ENCODE measurements around the gene MYMX.

The MYMX gene

DNA sequence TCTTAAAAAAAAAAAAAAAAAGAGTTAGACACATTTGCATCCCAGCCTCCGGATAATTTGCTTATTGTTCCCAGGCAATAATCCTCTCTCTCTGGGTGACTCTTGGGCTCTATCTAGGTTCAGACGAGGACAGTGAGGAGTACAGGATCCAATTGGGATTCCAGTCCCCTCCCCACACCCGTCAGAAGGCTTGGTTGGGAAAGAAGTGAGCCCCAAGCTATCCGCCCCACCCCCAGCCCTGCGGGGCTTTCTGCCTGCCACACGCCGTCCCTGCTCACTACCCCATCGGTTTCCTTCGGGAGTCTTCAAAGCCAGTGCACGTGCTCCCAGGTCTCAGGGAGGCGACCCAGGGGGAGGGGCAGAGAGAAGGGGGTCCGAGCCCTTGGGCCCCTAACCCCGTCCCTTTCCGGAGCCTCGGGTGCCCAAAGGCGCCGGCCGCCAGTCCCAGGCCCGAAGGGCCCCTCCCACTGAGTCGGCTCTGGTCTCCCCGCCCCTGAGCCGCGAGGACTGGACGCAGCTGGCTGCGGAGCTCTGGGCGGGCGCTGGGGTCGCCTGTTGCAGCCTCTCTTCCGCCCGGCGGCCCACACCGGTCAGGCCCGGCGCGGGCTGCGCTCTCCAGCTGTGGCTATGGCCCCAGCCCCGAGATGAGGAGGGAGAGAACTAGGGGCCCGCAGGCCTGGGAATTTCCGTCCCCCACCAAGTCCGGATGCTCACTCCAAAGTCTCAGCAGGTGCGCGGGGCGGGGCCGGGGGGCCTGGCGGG, 2.5 kb downstream of the MYMX start:
- DNase-seq (ENCODE audit: low read depth in 1 of 2, low spot score in 1 of 2), result no peak

DNA sequence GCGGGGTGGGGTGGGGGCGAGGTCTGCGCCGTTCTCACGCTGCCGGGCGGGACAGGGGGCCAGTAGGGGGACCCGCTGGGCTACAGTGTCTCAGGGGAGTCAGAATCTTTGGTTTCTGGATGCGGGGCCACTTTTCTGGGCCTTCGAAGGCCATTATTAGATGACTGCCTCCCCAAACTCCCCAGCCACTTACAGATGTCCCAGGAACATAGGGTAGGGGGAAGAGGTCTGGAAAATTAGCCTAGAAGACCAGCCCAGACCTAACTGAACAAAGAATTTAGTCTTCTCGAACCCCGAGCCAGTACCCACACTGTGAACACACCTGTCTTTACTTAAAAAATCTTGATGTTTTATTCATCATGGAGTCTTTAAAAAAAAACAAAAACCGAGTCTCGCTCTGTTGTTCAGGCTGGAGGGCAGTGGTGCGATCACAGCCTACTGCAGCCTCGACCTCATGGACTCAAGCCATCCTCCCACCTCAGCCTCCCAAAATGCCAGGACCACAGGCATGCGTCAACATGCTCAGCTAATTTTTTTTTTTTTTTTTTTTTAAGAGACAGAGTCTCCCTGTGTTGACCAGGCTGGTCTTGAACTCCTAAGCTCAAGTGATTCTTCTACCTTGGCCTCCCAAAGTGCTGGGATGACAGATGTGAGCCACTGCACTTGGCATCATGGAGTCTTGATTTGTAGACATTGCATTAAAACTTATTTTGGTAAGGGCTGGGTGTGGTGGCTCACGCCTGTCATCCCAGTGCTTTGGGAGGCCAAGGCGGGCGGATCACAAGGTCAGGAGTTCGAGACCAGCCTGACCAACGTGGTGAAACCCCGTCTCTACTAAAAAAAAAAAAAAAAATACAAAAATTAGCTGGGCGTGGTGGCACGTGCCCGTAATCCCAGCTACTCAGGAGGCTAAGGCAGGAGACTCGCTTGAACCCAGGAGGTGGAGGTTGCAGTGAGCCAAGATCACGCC, 3.4 kb downstream of the MYMX start:
- no peak for DNase-seq (ENCODE audit: low read depth in 1 of 2, low spot score in 1 of 2)

DNA sequence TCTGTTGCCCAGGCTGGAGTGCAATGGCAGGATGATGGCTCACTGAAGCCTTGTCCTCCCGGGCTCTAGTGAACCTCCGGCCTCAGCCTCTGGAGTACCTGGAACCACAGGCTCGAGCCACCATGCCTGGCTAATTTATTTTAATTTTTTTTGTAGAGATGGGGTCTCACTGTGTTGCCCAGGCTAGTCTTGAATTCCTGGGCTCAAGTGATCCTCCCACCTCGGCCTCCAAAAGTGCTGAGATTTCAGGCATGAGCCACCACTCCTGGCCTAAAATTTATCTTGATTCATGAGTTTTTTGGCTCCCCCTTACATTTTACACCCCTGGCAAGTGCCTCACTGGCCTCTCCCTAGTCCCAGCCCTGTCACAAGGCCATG, 4.2 kb downstream of the MYMX start:
- DNase-seq (ENCODE audit: low read depth in 1 of 2, low spot score in 1 of 2), result no peak

DNA sequence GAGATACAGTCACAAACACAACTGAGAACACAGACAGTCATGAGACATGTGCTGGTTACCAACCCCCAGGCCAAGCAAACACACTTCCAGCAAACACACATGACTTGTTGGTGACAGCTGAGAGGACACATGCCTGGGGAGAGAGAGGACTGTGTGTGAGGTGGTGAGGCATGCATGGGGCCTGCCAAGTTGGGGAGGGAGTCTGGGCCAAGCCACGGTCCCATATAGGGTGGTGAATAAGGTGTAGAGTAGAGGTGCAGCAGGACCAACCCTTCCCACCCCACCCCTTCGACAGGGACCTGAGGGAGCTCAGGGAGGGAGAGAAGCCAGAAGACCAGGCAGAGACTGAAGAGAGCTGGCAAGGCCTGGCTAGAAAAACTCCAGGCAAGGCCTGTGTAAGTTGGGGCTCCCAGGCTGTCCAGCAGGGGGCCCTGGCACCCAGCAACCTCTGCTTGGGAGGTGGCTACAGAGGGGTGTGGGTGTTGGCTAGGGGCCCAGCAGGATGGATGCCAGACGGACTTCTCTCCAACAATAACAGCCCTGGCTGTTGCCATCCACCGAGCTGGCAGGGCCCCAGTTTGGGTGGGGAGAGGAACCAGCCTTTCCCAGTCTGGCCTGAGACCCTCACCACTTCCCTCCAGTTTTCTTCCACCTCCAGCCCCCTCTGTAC, 4.7 kb downstream of the MYMX start:
- DNase-seq (ENCODE audit: low read depth in 1 of 2, low spot score in 1 of 2), result peak; percentile 39 to 58

DNA sequence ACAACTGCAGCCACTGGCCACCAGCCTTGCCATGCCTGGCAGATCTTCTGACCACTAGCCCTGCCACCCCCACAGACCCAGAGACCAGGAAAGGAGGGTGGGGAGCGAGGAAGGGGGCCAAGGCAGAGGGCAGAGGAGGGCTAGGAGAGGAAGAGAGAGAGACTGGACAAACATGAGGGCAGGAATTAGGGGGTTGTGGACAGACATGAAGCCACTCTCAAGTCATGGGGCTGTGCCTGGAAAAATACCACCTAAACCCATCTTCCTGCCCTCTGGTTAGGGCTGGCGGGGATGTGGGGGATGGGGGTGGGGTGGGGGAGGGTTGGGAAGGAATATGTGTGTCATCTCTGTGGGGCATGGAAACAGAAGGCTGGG, 5.2 kb downstream of the MYMX start:
- no peak for DNase-seq (ENCODE audit: low read depth in 1 of 2, low spot score in 1 of 2)

DNA sequence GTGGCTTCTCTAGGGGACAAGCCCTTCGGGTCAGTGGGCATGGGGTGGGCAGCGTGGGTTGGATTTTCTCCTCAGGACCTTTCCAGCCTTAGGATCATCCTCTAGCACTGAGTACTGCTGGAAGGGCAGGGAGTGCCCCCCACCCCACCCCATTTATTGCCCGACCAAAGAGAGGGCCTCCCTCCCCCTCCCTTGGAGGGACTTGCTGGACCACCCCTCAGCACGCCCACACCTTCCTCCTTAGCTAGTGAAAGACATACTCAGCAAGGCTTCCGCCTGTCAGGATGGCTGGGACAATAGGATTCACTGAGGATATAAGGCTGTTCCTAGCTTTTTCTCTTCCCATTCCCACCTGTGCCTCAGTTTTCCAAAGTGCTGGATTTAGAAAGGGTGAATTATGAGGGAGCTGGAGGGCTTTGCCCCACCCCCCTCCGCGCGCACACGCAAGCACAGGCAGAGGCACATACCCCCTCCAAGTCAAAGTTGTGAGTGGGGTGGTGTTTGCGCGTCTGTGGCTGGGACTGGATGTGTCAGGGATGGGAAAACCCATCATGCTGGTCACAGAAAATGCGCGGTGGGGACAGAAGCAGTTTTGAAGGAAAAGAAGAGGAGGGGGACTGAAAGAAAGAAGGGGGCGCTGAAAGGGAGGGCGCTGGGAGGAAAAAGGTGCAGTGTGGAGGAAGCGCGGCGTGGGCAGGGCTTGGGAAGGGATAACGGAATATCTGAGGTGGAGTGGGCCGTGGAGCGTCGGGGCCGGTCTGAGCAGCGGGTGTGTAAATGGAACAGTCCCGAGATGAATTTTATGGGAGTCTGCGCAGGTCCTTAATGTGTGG, 6.0 kb downstream of the MYMX start:
- no peak for DNase-seq (ENCODE audit: low read depth in 1 of 2, low spot score in 1 of 2)

DNA sequence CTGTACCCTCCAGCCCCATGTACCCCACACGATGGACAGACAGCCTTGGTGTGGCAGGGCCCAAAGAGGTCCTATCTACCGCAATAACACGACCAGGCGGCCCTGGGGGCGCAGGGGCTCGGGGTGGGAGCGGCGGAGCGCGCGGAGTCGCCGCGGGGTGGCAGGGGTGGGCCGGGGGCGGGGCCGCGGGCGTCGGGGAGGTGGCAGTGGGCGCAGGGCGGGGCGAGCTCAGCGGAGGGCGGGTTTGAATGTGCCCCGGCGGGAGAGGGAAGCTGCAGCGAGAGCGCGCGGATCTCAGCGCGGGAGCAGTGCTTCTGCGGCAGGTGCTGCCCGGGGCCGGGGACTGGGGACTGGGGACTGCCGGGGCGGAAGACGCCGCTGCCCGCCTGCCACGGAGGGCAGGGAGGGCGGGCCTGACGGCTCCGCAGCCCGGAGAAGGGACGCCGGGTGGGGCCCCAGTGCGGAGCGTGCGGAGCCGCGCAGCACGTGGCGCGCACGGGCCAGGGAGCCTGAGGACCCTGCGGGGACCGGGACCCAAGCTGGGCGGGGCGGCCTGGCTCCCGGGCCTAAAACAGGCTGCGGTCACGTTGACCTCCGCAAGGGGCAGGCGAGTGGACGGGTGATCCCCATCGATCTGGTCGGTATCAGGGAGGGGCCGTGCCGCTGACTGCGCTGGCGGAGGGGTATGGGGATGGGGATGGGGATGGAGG, 6.7 kb downstream of the MYMX start, which contains the start of gene SLC29A1:
SLC29A1 (plus strand) TSS at position 277 of the 710 bp plus-strand sequence. CDS start 3,719 bp downstream, outside the sequence.
- peak; percentile 69 to 78 for DNase-seq (ENCODE audit: low read depth in 1 of 2, low spot score in 1 of 2)

DNA sequence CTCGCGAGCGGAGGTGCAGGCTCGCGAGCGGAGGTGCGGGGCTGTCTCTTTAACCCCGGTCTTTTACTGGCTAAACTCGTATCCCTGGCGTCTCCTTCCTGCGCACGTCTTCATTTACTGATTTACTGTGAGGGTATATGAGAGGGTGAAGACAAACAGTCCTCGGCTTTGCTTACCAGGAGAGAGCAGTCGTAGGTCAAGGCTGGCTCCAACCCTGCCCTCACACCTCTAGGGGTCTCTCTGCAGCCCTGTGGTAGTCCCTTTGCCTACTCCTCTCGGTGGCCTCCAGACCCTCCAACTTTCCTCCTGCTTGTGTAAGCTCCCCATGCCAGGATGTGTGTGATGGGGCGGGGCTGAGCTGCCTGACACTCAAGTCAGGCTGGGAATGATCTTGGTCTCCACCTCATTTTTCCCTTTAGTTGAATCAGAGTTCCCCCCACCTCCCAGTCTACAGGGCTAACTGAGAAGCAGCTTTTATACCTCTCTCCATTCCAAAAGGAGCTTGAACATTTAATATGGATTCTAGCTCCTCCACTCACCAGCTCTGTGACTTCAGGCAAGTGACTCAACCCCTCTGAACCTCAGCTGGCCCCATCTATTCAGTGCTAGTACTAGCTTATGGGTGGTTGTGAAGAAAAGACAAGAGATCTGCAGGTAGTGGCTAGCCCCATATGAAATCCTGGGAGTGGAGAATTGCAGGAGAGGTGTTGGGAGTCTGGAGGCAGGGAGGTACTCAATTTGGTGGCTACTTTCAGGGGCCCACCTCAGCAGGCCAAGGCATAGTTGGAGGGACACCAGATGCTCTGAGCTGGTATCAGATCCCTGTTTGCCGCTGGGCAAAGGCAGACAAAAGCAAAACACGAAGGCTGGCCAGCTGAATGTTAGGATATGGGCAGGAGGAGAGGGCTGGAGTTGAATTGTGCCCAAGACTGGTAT, 7.6 kb downstream of the MYMX start:
- DNase-seq (ENCODE audit: low read depth in 1 of 2, low spot score in 1 of 2), result no peak

DNA sequence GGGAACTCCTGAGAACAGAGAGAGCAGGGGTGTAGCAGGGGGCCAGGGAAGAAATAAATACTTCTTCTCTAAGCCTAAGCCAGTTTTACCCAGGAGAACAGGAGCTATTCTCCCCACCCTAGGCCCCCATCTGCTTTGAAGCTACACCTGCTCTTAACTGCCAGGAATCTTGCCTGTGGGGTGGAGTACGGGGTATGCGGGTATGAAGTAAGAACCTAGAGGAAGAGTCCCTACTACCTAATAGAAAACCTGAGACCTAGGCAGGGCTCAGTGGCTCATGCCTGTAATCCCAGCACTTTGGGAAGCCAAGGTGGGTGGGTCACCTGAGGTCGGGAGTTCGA, 8.2 kb downstream of the MYMX start:
- DNase-seq (ENCODE audit: low read depth in 1 of 2, low spot score in 1 of 2), result no peak

DNA sequence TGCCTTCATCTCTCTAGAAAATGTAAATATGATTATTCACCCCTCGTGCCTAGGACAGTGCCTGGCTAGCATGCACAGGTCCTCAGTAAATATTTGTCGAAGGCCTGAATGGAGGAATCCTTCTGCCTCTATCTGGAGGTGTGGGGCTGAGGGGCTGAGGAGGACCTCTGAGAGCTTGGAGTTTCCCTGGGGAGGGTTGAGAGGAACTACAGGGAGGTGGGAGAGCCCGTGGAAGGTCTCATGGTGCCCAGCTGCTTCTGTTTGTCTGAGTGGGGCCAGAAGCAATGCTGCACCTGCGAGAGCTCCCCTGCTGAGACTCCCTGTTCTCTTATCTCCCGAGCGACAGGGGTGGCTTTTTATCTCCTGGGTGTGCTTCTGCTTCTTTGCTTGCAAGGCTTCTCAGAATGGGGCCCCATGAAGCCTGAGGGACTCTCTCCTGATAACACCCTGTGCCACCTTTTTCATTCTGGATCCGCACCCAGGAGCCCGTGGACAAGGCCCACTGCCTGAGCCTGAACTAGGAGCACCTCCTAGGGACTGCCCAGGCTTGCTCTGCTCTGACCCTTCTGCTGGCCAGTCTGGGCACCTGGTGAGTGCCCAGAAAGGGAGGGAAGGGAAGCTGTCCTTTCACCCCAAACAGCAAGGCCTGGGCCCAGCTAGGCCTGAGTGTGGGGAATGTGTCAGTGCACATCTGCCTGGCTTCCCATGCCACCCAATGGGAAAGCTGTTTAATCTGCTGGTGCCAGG, 9.0 kb downstream of the MYMX start:
- DNase-seq (ENCODE audit: low read depth in 1 of 2, low spot score in 1 of 2), result no peak

DNA sequence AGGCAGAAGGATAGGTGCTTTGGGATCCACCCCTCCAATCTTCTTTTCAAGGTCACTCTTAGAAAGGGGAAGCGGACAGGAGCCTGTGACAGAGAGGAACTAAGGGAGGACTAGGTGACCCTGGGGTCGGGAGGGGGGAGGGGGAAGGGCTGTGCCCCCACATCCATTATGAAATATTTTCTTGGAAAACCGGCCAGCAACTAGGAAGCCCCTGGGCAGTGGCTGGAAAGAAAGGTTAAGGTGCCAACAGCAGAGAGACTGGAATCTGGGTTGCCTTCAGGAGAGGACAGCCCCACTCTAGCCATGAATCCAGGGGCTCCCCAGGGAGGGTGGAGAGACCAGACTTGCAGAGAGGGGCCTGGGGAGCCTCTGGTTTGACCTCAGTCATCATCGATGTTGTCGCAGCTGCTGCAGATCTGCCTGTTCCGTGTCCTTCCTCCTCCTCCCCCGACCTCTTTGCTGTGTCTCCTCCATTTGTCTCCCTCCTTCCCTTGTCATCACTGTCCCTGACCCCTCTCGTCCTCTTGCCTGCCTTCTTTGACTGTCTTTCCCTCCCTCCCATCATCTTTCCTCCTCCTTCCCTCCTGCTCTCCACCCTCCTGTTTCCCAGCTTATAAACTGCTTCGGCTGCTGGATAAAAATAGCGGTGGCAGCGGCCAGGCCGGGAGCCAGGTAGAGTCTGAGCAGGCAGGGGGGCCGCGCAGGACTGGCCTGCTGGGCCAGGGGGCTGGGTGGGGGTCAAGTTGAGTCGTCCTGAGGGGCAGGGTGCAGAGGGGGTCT, 9.8 kb downstream of the MYMX start:
- DNase-seq (ENCODE audit: low read depth in 1 of 2, low spot score in 1 of 2), result no peak

DNA sequence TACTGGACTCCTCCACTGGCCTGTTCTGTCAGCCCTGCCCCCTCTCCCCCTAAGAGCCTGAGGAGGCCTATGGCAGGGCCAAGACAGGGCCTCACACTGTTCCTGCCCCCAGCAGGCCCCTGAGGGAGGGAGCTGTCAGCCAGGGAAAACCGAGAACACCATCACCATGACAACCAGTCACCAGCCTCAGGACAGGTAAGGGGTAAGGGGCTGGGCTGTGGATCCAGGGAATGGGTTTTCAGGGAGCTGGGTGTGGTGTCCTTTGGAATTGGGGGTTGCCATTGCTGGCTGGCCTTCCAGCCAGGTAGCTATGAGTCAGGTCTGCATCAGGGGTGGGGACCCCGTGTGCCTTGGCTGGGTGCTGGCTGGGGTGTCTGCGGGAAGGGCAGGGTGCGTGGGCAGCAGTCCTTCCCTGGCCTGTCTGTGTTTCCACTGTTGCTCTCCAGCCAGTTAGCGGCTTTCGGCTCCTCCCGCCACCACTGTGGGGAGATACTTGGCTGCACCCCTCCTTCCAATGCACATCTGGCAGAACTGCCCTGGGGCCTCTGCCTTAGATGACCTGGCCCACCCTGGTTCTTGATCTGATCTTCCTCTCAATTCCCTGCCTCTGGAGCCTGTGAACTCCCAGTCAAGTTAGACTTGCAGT, 10.5 kb downstream of the MYMX start:
- no peak for DNase-seq (ENCODE audit: low read depth in 1 of 2, low spot score in 1 of 2)

DNA sequence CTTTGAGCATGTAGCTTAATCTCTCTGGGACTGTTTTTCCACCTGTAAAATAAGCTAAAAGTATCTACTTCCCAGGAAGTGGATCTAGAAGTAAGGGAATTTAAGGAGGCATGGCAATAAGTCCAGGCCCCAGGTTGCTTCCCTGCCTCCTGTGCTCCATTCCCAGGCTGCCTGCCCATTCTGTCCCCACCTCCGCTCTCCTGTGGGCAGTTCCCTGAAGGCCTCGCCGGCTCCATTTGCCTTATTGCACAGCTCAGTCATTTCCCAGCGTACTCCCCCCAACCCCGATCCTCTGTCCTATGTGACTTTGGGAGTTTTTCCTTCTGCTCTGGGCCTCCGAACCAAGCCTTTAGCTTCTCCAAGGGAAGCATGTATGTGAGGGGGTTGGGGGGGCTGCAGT, 11.3 kb downstream of the MYMX start:
- no peak for DNase-seq (ENCODE audit: low read depth in 1 of 2, low spot score in 1 of 2)

DNA sequence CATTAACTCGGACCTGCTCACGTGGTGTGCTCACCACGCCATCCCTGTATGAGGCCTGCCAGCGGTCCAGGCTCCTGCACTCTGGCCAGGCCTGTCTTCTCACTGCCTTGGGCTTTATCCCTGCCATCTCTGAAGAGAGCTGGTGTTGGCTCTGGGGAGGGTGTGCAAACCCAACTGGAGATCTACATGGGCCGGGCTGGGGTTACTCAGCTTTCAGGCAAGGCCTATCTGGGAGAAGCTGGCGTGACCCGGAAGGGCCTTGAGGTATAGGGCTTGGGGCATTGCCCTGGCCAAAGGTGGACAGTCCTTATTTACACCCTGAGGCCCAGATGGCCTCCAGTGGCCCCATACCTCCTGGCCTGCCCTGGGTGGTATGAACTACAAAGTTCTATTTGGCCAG, 11.7 kb downstream of the MYMX start:
- no peak for DNase-seq (ENCODE audit: low read depth in 1 of 2, low spot score in 1 of 2)

DNA sequence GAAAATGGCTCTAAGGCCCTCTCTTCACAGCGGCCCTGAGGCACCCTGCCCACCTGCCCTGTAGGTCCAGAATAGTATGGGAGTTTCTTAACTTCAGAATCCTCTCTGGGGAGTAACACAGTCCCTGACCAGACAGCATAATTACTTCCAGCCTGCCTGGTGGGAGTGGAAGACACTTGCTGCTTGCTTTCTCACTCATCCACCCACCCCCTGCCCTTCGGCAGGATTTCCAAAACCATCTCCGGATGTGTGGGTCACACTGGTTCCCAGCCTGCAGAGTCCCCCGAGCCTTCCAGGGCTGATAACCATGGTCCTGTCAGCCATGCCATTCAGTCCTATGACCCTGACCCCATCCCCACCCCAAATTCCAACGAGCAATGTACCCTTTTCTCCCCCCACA, 12.1 kb downstream of the MYMX start:
- no peak for DNase-seq (ENCODE audit: low read depth in 1 of 2, low spot score in 1 of 2)

DNA sequence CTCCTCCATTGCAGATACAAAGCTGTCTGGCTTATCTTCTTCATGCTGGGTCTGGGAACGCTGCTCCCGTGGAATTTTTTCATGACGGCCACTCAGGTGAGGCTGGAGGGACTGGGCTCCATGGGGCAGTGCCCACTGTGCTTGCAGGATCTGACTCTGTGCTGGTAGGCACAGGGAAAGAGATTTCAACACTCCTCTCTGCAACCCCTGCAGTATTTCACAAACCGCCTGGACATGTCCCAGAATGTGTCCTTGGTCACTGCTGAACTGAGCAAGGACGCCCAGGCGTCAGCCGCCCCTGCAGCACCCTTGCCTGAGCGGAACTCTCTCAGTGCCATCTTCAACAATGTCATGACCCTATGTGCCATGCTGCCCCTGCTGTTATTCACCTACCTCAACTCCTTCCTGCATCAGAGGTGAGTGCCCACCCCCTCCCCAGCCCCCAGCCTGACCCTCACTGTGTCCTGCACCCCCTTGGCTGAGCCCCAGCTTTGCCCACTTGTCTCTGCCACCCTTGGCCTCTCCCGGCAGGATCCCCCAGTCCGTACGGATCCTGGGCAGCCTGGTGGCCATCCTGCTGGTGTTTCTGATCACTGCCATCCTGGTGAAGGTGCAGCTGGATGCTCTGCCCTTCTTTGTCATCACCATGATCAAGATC, 12.8 kb downstream of the MYMX start:
- DNase-seq (ENCODE audit: low read depth in 1 of 2, low spot score in 1 of 2), result no peak

All from stimulated activated CD4-positive, alpha-beta T cell treated with anti-CD3 and anti-CD28 coated beads, Interleukin-15, amount 100 ng/mL, for 1 hour (primary cell).